ENCODE measurements around the gene FFAR3. TPM values are rescaled to one million over a fixed set of nuclear protein-coding genes. Genes with fewer than 3 reads are reported as not detected.

Gene FFAR3, protein sequence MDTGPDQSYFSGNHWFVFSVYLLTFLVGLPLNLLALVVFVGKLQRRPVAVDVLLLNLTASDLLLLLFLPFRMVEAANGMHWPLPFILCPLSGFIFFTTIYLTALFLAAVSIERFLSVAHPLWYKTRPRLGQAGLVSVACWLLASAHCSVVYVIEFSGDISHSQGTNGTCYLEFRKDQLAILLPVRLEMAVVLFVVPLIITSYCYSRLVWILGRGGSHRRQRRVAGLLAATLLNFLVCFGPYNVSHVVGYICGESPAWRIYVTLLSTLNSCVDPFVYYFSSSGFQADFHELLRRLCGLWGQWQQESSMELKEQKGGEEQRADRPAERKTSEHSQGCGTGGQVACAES
- not detected in 2 replicates for total RNA-seq (2014; rRNA removed; shearing (Covaris generic))

DNA sequence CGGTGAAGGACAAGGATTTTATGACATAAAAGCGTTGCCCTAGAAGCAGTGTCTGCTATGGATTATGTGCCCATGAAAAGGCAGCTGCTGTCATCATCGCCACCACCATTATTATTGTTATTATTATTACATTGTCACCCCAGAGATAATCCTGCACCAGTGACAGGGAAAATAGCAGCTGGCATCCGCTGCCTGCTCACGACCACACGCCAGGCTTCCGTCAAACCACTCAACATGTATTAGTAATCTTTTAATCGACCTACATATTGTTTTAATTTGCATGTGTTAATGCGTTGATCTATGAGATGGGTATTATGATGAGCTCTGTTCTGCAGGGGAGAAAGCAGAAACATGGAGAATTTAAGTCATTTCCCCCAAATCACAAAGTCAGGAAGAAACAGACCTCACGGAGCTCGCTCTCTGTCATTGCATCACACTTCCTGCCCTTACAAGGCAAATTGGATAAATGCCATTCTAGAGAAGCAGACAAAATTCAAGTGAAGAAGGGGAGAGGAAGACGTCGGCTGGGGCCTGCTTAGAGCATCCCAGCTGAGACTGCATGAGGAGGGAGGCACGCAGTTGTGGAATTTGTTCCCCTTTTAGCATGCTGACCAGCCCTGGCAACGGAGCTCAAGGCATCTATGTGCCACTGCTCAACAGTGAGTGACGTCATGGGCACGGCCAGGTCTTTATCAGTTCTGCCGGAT lies at the start of gene FFAR3:
Gene FFAR3 (plus strand): TSS at position 594 of the 707 bp plus-strand sequence. CDS start 431 bp downstream, outside the sequence.
- no peak for DNase-seq (ENCODE audit: low read depth)

DNA sequence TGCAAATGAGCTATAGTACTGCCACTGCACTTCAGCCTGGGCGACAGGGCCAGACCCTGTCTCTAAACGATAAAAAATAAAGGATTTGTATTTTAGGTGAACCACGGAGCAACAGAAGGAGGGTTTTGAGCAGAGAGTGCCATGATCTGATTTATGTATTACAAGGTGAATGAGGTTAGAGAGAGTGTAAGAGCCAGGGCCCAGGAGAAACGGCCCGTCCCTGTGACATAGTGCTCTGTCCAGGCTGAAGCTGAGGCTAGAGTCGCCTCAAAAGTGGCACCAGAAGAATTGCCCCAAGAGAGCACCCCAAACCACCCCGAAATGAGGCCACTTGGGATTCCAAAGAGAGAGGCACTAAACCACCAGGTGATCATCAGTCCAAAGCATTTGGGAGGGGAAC lies 49.4 kb upstream of the FFAR3 start:
- DNase-seq (ENCODE audit: low read depth), result no peak

DNA sequence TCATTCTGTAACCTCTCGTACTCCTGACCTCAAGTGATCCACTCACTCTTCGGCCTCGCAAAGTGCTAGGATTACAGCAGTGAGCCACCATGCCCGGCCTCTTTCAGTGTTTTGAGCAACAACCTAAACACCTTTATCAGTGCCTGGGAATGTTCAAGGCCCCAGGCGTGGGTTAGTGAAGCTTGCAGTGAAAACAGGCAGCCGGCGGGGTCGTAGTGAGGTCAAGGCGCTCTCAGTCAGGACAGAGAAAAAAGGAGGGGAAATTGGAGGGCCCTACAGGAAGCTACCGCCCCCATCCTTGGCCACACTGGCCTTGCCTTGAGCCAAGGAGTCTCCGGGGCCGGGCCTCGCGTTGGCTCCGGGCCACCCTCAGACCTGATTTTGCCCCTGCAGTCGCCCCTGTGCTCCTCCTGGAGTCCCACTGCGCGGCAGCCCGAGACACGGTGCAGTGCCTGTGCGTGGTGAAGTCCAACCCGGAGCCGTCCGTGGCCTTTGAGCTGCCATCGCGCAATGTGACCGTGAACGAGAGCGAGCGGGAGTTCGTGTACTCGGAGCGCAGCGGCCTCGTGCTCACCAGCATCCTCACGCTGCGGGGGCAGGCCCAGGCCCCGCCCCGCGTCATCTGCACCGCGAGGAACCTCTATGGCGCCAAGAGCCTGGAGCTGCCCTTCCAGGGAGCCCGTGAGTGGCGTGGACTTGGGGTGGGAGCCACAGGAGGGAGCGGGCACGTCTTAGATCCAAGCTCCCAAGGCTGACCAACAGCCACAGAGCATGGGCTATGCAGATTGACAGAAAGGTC lies 48.6 kb upstream of the FFAR3 start:
- no peak for DNase-seq (ENCODE audit: low read depth)

DNA sequence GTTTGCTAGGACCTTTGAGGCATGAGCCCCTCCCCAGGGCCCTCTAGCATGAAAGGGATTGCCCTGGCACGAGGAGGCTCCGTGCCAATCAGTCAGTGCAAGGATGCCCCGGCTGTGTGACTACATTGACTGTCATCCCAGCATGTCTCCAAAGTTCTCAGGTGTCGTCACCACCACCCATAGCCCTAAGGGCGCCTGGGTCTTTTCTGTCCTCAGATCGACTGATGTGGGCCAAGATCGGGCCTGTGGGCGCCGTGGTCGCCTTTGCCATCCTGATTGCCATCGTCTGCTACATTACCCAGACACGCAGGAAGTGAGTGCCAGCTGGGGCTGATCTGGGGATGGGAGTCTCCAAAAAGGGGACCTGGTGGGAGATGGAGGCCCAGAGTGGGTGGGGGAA lies 47.9 kb upstream of the FFAR3 start:
- no peak for DNase-seq (ENCODE audit: low read depth)

DNA sequence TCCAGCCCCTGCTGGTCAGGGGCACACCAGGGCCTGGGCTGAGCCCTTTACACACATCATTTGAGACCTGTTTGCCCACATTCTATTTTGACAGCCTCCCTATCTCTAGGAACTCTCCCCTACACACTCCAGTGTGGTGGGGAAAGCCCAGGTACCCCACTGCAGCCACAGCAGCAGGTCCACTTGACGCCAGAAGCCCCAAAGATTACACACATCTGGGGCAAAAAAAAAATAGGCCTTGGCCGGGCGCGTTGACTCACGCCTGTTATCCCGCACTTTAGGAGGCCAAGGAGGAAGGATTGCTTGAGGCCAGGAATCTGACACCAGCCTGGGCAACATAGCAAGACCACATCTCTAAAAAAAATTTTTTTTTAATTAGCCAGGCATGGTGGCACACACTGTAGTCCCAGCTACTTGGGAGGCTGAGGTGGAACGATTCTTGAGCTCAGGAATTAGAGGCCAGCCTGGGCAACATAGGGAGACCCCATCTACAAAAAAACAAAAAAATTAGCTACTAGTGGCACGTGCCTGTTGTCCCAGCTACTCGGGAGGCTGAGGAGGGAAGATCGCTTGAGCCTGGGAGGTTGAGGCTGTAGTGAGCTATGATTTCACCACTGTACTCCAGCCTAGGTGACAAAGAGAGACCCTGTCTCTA lies 47.3 kb upstream of the FFAR3 start:
- DNase-seq (ENCODE audit: low read depth), result peak; percentile 53

DNA sequence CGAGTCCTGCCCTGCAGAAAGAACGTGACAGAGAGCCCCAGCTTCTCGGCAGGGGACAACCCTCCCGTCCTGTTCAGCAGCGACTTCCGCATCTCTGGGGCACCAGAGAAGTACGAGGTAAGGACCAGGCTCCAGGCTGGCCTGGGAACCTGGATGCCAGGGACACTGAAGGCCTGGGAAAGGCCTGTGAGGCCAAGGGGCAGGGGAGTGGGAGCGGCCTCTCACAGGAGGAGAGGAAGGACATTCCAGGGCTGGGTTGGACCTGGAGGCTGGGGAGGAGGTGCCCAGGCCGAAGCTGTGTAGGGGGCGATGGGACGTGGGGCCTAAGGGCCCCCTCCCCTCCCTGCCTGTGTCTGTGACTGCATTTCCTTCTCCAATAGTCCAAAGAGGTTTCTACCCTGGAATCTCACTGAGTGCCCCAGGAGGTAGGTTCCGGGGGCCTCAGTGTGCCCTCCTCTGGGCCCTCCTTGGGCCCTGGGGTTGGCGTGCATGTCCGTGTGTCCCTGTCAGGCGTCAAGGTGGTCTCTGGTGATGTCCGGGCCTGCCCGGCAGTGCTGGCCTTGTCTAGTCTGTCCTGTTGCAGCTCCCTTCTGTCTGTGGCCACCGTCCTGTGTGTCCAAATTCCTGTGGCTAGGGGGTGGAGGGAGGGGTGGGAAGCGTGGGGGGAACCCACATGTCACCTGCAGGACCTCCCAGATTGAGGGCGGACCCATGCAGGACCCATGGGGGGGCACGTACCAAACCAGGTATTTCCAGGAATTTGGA lies 46.2 kb upstream of the FFAR3 start:
- no peak for DNase-seq (ENCODE audit: low read depth)

DNA sequence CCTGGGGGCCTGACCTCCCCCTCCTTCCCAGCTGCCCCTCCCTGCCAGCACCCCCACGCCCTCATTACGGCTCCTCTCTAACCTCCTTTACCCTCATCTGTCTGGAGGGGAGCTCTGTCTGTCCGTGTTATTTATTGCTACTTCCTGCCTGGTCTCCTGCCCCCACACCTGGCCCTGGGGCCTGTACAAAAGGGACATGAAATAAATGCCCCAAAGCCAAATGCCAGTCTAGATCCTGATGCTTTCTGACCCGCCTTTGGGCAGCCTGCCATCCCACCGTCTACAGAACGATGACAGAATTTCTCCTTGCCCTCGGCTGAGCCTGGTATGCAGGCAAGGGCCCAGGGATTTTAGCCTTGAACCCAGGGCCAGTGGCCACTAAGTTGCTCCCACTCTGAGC lies 44.7 kb upstream of the FFAR3 start:
- peak; percentile 37 for DNase-seq (ENCODE audit: low read depth)

DNA sequence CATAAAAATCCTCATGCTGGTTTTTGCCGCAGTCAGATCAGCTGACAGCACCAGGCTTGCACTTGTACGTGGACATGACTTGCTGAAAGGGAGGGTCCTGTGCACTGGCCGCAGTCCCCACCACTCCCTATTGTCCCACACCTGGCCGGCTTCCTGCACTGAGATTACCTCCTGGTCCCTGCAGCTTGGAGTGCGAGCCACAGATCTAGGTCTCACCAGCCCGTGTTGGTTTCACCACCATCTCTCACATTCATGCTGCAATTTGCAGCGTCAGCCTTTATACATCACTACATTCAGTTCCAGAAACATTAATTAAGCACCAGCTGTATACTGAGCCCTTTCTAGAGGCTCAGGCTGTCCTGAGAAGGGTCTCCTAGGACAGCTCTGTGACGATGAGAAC lies 44.2 kb upstream of the FFAR3 start:
- no peak for DNase-seq (ENCODE audit: low read depth)

DNA sequence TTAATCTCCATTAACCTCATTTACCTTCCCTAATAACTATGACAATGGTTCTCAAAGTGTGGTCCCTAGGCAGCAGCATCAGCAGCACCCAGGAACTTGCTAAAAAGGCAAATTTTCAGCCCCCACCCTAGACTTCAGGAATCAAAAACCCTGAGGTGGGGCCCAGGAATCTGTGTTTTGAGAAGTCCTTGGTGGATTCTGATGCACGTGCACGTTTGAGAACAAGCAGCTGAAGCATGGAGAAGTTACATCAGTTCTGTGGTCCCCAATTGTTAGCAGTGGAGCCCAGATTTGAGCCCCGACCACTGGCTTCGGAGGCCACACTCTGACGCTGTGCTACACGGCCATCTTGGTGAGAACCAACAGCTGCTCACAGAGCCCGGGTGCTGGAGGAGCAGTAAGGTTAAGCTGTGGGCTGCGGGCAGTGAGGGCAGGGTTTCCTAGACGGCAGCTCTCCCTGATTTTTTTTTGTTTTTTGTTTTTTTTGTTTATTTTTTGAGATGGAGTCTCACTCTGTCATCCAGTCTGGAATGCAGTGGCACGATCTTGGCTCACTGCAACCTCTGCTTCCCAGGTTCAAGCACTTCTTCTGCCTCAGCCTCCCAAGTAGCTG lies 43.3 kb upstream of the FFAR3 start:
- no peak for DNase-seq (ENCODE audit: low read depth)

DNA sequence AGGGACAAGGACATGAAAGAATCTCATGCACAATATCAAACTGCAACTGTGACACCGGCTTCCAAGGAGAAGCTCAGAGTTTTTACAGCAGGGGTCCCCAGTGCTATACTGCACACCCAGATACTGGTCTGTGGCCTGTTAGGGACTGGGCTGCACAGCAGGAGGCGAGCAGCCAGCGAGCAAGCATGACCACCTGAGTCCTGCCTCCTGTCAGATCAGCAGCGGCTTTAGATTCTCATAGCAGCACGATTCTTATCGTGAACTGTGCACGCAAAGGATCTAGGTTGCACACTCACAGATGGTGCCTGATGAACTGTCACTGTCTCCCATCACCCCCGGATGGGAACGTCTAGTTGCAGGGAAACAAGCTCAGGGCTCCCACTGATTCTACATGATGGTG lies 42.4 kb upstream of the FFAR3 start:
- DNase-seq (ENCODE audit: low read depth), result no peak

DNA sequence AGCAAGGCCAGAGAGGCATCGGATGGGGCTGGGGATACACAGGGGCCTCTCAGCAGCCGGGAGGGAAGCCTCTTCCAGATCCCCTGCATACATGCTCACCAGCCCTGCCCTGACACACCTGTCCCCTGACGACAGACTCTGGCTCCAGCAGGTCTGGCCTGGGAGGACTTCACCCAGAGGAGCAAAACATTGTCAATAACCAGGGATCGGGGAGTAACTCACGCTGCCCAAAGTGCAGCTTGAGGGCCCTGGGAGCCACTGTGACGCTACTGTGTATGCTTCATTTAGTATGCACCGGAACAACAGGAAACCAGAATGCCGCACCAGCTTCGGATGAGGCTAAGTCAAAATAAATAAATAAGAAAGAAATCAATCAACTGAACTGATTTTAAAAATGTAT lies 41.7 kb upstream of the FFAR3 start:
- no peak for DNase-seq (ENCODE audit: low read depth)

DNA sequence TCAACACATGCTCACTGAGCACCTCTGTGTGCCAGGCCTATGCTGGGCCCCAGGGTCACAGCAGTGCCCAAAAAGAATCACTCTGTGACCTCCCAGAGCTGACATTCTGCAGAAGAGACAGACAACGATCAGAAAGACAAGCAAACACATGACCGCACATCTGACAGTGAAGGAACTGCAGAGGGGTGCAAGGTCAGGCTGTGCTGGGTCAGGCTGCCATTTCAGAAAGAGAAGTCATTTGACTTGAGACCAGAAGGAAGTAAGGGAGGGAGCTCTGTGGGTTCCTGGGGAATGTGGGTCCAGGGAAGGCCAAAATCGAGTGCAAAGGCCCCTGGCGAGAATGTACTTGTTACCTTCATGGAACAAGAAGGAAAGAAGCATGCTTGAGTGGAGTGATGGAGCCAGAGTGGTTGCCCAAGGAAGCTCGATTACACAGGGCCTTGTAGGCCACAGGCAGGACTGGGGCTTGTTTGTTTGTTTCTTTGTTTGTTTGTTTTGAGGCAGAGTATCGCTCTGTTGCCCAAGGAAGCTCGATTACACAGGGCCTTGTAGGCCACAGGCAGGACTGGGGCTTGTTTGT lies 40.7 kb upstream of the FFAR3 start:
- DNase-seq (ENCODE audit: low read depth), result no peak

DNA sequence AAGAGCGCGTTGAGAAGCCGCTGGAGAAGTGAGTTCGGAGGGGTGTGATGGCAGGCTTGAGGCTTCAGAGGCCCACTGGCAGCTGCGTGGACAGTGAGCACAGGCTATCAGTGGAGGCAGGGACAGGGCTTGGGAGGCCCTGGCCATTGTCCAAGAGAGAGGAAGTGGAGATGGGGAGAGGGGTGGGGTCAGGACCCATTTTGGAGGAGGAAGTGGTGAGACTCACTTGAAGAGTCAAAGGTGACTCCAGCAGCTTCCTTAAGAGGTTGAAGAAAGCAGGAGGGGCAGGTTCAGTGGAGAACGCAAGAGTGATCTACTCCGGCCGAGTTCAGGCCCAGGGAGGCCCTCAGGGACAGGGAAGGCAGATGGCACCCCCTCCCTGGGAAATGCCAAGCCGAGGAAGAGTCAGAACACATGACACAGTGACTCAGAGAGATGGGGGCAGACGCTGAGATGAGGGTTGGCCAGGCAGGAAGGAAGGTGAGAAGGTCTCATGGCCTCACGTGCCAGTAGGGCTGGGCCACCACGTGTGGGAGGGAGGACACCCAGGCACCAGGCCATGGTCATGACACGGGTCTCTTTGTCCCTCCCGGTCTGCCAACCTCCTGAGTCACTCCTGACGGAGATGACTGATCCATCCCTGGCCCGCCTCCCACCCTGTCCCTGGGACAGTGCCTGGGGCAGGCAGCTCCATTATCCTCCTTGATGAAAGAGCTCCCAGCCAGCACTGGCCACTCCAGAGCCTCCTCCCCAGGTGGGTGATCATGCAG lies 39.4 kb upstream of the FFAR3 start:
- DNase-seq (ENCODE audit: low read depth), result peak; percentile 100

DNA sequence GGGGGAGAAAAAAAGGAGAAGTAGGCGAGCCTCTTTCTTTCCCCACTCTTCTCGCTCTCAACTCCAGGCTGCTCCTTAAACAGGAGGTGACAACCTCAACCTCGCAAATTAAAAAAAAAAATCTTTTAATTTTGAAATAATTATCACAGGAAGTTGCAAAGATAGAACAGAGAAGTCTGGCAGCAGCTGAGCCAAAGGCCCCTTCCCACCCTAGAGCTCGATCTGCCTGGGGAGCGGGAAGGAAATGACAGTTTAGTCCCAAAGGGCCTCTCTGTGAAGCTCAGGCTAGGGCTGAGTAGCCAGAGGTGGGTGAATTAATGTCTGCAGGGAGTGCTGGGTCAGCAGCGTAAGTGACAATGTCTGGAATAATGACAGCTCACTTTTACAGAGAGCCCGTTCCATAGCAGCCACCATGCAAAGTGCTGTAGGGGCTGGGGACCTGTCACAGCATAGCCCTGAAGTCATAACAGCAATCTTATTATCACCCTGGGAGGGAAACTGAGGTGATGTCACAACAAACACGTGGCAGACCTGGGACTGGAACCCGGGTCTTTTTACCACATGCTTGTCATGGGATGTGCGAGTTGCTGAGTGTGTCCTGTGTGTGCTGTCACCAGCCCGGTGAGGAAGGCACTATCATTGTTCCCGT lies 38.1 kb upstream of the FFAR3 start:
- DNase-seq (ENCODE audit: low read depth), result no peak

DNA sequence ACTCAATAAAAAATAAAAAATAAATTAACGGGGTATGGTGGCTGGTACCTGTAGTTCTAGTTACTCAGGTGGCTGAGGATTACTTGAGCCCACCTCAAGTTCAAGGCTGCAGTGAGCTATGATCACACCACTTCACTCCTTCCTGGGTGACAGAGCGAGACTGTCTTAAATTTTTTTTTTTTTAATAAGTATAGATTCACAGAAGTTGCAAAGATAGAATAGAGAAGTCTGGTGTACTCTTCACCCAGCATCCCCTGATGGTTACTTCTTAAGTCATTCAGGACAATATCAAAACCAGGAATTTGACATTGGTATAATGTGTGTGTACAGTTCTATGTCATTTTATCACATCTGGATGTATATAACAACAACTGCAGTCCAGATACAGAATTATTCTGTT lies 37.0 kb upstream of the FFAR3 start:
- DNase-seq (ENCODE audit: low read depth), result no peak

DNA sequence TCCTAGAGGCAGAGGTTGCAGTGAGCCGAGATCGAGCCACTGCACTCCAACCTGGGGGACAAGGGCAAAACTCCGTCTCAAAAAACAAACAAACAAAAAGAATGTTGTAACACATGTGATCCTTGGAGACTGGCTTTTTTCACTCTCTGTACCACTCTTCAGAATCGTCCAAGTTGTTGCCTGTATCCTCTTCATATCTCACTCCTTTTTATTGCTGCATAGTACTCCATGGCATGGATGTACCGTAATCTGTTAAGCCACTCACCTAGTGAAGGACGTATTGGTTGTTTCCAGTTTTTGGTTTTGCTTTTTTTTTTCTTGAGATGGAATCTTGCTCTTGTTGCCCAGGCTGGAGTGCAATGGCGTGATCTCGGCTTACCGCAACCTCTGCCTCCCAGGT lies 36.2 kb upstream of the FFAR3 start:
- no peak for DNase-seq (ENCODE audit: low read depth)

DNA sequence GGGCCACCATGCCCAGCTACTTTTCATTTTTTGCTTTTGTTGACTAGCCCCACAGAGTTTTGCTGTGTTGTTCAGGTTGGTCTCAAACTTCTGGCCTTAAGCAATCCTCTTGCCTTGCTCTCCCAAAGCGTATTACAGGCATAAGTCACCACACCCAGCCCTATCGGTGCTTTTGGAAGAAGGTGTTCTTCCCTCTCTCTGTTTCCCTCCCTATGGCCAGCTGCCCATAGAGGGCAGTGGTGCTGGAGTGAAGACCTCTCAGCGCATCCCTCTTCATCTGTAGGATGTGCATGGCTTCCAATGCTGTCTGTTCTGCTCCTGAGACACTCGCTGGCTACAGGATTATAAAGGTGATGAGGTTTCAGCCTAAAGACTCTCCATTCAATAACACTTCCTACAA lies 30.6 kb upstream of the FFAR3 start:
- DNase-seq (ENCODE audit: low read depth), result no peak

DNA sequence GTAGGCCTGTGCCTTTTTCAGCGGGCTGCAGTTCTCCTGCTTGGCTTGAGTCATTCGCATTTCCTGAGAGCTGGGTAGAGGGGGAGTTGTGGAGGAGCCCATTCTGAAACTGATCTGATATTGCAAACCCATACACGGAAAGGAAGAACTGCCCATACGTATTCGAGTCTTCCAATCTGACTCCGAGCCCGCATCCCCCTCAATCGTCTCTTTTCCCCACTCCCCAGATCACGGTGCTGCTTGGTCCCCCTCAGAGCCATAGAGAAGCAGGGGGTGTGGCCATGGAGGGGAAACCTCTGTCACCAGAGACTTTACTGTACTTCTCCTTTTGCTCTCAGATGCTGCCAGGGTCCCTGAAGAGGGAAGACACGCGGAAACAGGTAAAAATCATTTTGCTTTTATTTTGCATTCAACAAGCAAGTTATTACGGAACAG lies 29.4 kb upstream of the FFAR3 start, which contains the start of gene CD22:
Gene CD22 (plus strand): TSS at position 337 of the 435 bp plus-strand sequence. CDS start 2,854 bp downstream, outside the sequence.
- DNase-seq (ENCODE audit: low read depth), result no peak

DNA sequence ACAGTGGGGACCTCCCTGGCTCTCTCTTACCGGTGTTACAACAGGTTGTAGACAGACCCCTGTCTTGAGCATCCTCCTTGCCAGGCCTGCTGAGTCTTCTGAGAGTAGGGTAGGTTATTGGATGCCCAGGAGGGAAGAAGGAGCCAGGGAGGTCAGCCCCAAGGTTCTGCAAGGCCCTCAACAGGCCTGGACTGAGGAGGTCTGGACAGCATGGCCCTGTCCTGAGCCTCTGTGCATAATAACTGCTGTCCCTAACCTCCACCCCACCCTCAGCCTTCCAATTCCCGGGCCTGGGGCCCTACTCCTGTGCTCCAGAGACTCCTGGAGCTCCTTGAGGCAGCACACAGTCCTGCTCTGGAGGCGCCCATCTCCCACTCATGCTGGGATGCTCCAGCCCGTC lies 28.9 kb upstream of the FFAR3 start:
- no peak for DNase-seq (ENCODE audit: low read depth)
